ENCODE results near the gene ATXN3L. TPM values are rescaled to one million over a fixed set of nuclear protein-coding genes. Genes with fewer than 3 reads are reported as not detected.

ATXN3L gene
- total RNA-seq, 6 donors from 2014 or later: not detected

- H3K9me3 ChIP-seq: no peaks in the 10 kb centered on the region
- H3K4me3 ChIP-seq: no peak overlapping the region
- ATAC-seq (ENCODE audit: low FRiP score in 2 of 2): no peak
- no peak for TF ChIP-seq EP300 (IDR thresholded peaks at IDR 0.05)
- no peaks in the 10 kb centered on the region for H3K27me3 ChIP-seq
- no peaks in the 10 kb centered on the region for H3K4me1 ChIP-seq
- no peaks in the 10 kb centered on the region for H3K36me3 ChIP-seq
- DNase-seq: no peak
- no peak overlapping the region for H3K27ac ChIP-seq
- WGBS, 2 donors: 89 to 100% methylated on average over 1 of the region's 1 CpG
Measured at GRCh38 chrX:13268874-13269273, 51.0 kb downstream of the ATXN3L start.

Other genes with a start within 250 kb of the ATXN3L start
- 1 to 10 TPM; 2.1 to 9.9 (median 6.8) TPM for gene EGFL6, start 249.5 kb upstream of the ATXN3L start, total RNA-seq

Data from upper lobe of left lung (tissue), 6 donors.